H1 (cell line): Measurements from ENCODE around the gene BICDL1. TPM values are rescaled to one million over a fixed set of nuclear protein-coding genes. Genes with fewer than 3 reads are reported as not detected.

ENCODE experiments used
- KDM4A ChIP-seq: IDR thresholded peaks from one replicate; pipeline ENCODE4 v1.7.1; 2012; ENCODE audit warnings: low read depth, mild to moderate bottlenecking, moderate library complexity, low read length, inconsistent platforms; ENCODE audit not compliant: severe bottlenecking
- KDM5A ChIP-seq: fragments of 200-600 bp; IDR thresholded peaks from 2 replicates; pipeline ENCODE4 v1.7.1; 2012; ENCODE audit warnings: mild to moderate bottlenecking, low read length, inconsistent platforms, mixed read lengths
- RNF2 ChIP-seq: fragments of 200-900, 300-1000 bp; sonication (generic); IDR thresholded peaks from 2 replicates; pipeline ENCODE4 v1.7.1; 2016; ENCODE audit warnings: borderline replicate concordance, low read depth, mild to moderate bottlenecking, antibody characterized with exemption, low read length; ENCODE audit not compliant: poor library complexity, severe bottlenecking; ENCODE audit errors: missing control alignments
- SAP30 ChIP-seq: fragments of 300-600 bp; sonication (generic); IDR thresholded peaks from 2 replicates; pipeline ENCODE4 v1.7.1; 2012; ENCODE audit warnings: low read length, moderate library complexity, mild to moderate bottlenecking, inconsistent platforms; ENCODE audit not compliant: insufficient read depth, insufficient replicate concordance
- TAF1 ChIP-seq: IDR thresholded peaks from 2 replicates; pipeline ENCODE4 v1.6.1; 2011; ENCODE audit warnings: mild to moderate bottlenecking, low read depth, low read length
- polyA plus RNA-seq, 7 experiments: library from polyadenylated mRNA; depleted of rRNA in 3 of 7; stranded (reverse) in 5 of 7; unstranded in 2 of 7; fragments of >200 nt in 5 of 7; fragments of 200-250 nt in 2 of 7; gene quantifications; 1 replicate in 5 of 7; 2 replicates in 1 of 7; 4 replicates in 1 of 7; pipeline versions ENCODE4 v1.2.1 to v1.2.3, GENCODE V29; 2011 to 2013; ENCODE audit warnings: missing spikeins in 2 of 7, mixed read lengths in 2 of 7
- total RNA-seq: library from RNA; stranded (reverse); fragmentation: NEBNext Ultra II Directional; extraction: Animal tissue kit (Norgen Biotek cat#: 25700); gene quantifications from 2 replicates; pipeline ENCODE4 v1.2.1, GENCODE V29; 2021
- TF ChIP-seq, protein P1 (sequence below): IDR thresholded peaks from 2 replicates; pipeline ENCODE4 v1.6.1; 2011; ENCODE audit warnings: low read length, improper control_type of control experiment
- TF ChIP-seq, protein P2 (sequence below): IDR thresholded peaks from 2 replicates; pipeline ENCODE4 v1.6.1; 2012; ENCODE audit warnings: inconsistent platforms

The BICDL1 gene
- total and polyA plus RNA-seq, 2 of the 8 experiments (the other 6 are each of a cell fraction or from before 2014, with no cell fraction given): 17.2 to 25.9 TPM

DNA sequence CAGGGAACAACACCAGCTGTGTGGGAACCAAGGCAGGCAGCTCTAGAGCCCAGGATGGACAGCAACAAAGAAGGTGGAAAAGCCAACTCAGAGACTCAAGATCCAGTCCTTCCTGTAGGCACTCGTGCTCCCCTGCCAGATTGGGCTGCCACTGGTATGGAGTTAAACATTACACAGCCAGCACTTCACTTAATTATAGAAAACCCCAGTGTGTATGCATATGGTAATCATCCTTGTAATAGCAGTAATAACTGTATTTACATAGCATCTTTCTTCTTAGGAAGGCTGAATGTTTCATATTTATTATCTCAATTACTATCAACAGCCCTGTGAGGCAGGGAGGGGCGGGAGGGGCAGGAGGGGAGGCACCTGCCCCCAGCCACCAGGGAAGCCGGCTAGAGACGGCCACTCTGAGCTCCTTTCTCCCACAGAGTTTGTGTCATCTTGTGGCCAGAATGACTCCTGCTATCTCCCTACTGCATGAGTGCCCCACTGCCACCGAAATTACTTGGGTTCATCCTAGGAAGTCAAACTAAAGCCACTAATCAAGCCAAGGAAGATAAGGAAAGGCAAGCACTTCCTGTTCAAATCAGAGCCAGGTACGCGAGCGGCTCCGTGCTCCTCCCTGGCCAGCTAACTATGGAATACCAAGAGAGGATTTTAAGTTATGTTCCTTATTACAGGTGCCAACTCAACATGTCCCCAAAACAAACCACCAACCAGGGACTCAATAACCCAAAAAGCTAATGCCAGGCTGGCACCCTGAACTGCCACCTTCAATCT is 143.2 kb downstream of the BICDL1 start (continued):
- TF ChIP-seq RNF2 (no peak), KDM4A (no peak), SAP30 (no peak), KDM5A (no peak), TAF1 (no peak)
- TF ChIP-seq, protein P1, sequence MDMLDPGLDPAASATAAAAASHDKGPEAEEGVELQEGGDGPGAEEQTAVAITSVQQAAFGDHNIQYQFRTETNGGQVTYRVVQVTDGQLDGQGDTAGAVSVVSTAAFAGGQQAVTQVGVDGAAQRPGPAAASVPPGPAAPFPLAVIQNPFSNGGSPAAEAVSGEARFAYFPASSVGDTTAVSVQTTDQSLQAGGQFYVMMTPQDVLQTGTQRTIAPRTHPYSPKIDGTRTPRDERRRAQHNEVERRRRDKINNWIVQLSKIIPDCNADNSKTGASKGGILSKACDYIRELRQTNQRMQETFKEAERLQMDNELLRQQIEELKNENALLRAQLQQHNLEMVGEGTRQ: no peak
- TF ChIP-seq, protein P2, sequence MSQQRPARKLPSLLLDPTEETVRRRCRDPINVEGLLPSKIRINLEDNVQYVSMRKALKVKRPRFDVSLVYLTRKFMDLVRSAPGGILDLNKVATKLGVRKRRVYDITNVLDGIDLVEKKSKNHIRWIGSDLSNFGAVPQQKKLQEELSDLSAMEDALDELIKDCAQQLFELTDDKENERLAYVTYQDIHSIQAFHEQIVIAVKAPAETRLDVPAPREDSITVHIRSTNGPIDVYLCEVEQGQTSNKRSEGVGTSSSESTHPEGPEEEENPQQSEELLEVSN: no peak
